HepG2 (cell line): ENCODE data around the gene NXT1. TPM values are rescaled to one million over a fixed set of nuclear protein-coding genes. Genes with fewer than 3 reads are reported as not detected.
A peak's percentile ranks its signal among the peaks of the same experiment; 100 is the strongest.

Experiments
- ATF4 ChIP-seq, 2 experiments: fragments of 450-650 bp in 1 of 2; sonication (generic) in 1 of 2; formaldehyde crosslinking; IDR thresholded peaks; 2 replicates each; pipeline versions ENCODE4 v1.5.0 to v1.8.0; 2020 to 2022; ENCODE audit warnings: mild to moderate bottlenecking in 1 of 2, missing genetic modification reagents in 1 of 2
- DMAP1 ChIP-seq: IDR thresholded peaks from 2 replicates; pipeline ENCODE4 v1.6.1; 2016
- FOXM1 ChIP-seq: sonication (generic); formaldehyde crosslinking; IDR thresholded peaks from 2 replicates; pipeline ENCODE4 v1.5.0; 2020; ENCODE audit warnings: missing genetic modification reagents
- GPN1 ChIP-seq: sonication (generic); formaldehyde crosslinking; IDR thresholded peaks from 2 replicates; pipeline ENCODE4 v1.5.1; 2020; ENCODE audit warnings: missing genetic modification reagents, borderline replicate concordance
- IRF1 ChIP-seq: sonication (generic); formaldehyde crosslinking; IDR thresholded peaks from 2 replicates; pipeline ENCODE4 v1.4.0; 2020; ENCODE audit warnings: low read depth, mild to moderate bottlenecking, missing genetic modification reagents
- KDM2A ChIP-seq: sonication (generic); formaldehyde crosslinking; IDR thresholded peaks from 2 replicates; pipeline ENCODE4 v1.4.0; 2020; ENCODE audit warnings: low read depth, missing genetic modification reagents, borderline replicate concordance
- KDM4B ChIP-seq: sonication (generic); formaldehyde crosslinking; IDR thresholded peaks from 2 replicates; pipeline ENCODE4 v1.4.0; 2020; ENCODE audit warnings: missing genetic modification reagents
- MAFF ChIP-seq: IDR thresholded peaks from 2 replicates; pipeline ENCODE4 v1.6.1; 2011; ENCODE audit warnings: low read depth, low read length, improper control_type of control experiment
- MAX ChIP-seq: IDR thresholded peaks from 2 replicates; pipeline ENCODE4 v1.6.1; 2012; ENCODE audit warnings: inconsistent platforms
- MBD4 ChIP-seq: IDR thresholded peaks from 2 replicates; pipeline ENCODE4 v1.6.1; 2012; ENCODE audit warnings: low read length, inconsistent platforms, borderline replicate concordance
- NCOR1 ChIP-seq: fragments of 200-600 bp; sonication (generic); IDR thresholded peaks from 2 replicates; pipeline ENCODE4 v1.7.0; 2017; ENCODE audit warnings: antibody characterized with exemption, low read length, borderline replicate concordance
- ONECUT2 ChIP-seq: sonication (generic); formaldehyde crosslinking; IDR thresholded peaks from 2 replicates; pipeline ENCODE4 v1.4.0; 2020; ENCODE audit warnings: missing genetic modification reagents
- RAD51 ChIP-seq: fragments of 450-650 bp; IDR thresholded peaks from 2 replicates; pipeline ENCODE4 v1.6.1; 2016; ENCODE audit warnings: borderline replicate concordance
- RFXAP ChIP-seq: sonication (generic); formaldehyde crosslinking; IDR thresholded peaks from 2 replicates; pipeline ENCODE4 v1.4.0; 2020; ENCODE audit warnings: missing genetic modification reagents, borderline replicate concordance
- SMARCC2 ChIP-seq: fragments of 450-650 bp; IDR thresholded peaks from 2 replicates; pipeline ENCODE4 v1.6.1; 2017; ENCODE audit warnings: antibody characterized with exemption, mild to moderate bottlenecking
- SP1 ChIP-seq, 2 experiments: fragments of 450-650 bp in 1 of 2; sonication (generic) in 1 of 2; formaldehyde crosslinking in 1 of 2; IDR thresholded peaks; 2 replicates each; pipeline versions ENCODE4 v1.4.0 to v1.6.1; 2016 to 2020; ENCODE audit warnings: missing genetic modification reagents in 1 of 2
- ZNF33A ChIP-seq: sonication (generic); formaldehyde crosslinking; IDR thresholded peaks from 2 replicates; pipeline ENCODE4 v1.5.1; 2020; ENCODE audit warnings: missing genetic modification reagents, mild to moderate bottlenecking, moderate library complexity, borderline replicate concordance
- ZNF354B ChIP-seq: sonication (generic); formaldehyde crosslinking; IDR thresholded peaks from 2 replicates; pipeline ENCODE4 v1.8.0; 2022; ENCODE audit warnings: mild to moderate bottlenecking, missing genetic modification reagents
- ZNF362 ChIP-seq: sonication (generic); formaldehyde crosslinking; IDR thresholded peaks from 2 replicates; pipeline ENCODE4 v1.4.0; 2020; ENCODE audit warnings: missing genetic modification reagents, mild to moderate bottlenecking, borderline replicate concordance
- ZNF552 ChIP-seq: sonication (generic); formaldehyde crosslinking; IDR thresholded peaks from 2 replicates; pipeline ENCODE4 v1.9.0; 2022; ENCODE audit warnings: missing genetic modification reagents, mild to moderate bottlenecking, borderline replicate concordance
- ZNF580 ChIP-seq: IDR thresholded peaks from 2 replicates; pipeline ENCODE4 v1.6.1; 2016; ENCODE audit warnings: low read depth, borderline replicate concordance
- ZNF605 ChIP-seq: sonication (generic); formaldehyde crosslinking; IDR thresholded peaks from 2 replicates; pipeline ENCODE4 v1.8.0; 2022; ENCODE audit warnings: mild to moderate bottlenecking, missing genetic modification reagents
- ZNF660 ChIP-seq: sonication (generic); formaldehyde crosslinking; IDR thresholded peaks from 2 replicates; pipeline ENCODE4 v1.5.1; 2020; ENCODE audit warnings: mild to moderate bottlenecking, low read depth, missing genetic modification reagents, borderline replicate concordance
- polyA plus RNA-seq, 8 experiments: library from polyadenylated mRNA; depleted of rRNA in 3 of 8; stranded (reverse) in 7 of 8; unstranded in 1 of 8; fragments of >200 nt; fragmentation: Illumina TruSeq in 4 of 8; extraction: Trizol in 4 of 8; gene quantifications; 2 replicates each; pipeline versions ENCODE4 v1.2.1 to v1.2.3, GENCODE V29; 2011 to 2016; ENCODE audit warnings: low read depth in 4 of 8, missing spikeins in 1 of 8, mixed read lengths in 1 of 8; ENCODE audit not compliant: insufficient read depth in 1 of 8
- total RNA-seq, 5 experiments: library from RNA; depleted of rRNA; stranded (reverse); fragments of >200 nt; fragmentation: Illumina TruSeq; extraction: Trizol; gene quantifications; 2 replicates each; pipeline ENCODE4 v1.2.3, GENCODE V29; 2016; ENCODE audit warnings: low read depth in 1 of 5
- TF ChIP-seq, protein P1 (sequence below): sonication (generic); formaldehyde crosslinking; IDR thresholded peaks from 2 replicates; pipeline ENCODE4 v1.4.0; 2020; ENCODE audit warnings: missing genetic modification reagents, borderline replicate concordance

NXT1 gene
- total and polyA plus RNA-seq, 2 of the 13 experiments (the other 11 are each of a cell fraction or from before 2014, with no cell fraction given): 35.6 to 65.9 TPM

- TF ChIP-seq RFXAP (peak; percentile 96), MAFF (peak; percentile 19; the same call in 1 of the 2 replicates), KDM4B (peak; percentile 94; the same call in 1 of the 2 replicates), KDM2A (CRISPR knock-in tag) (peak; percentile 96), RAD51 (peak; percentile 95), ZNF552 (peak; percentile 98), ZNF33A (CRISPR knock-in tag) (no peak), ZNF605 (peak; percentile 98), GPN1 (peak; percentile 94; the same call in 1 of the 2 replicates), SP1 (IDR thresholded peaks at IDR 0.05) (no peak; the same call in 1 of the 2 replicates), SP1 (CRISPR knock-in tag; IDR thresholded peaks at IDR 0.05) (peak; percentile 98), MAX (peak; percentile 97), ZNF354B (CRISPR knock-in tag) (no peak), ZNF362 (CRISPR knock-in tag) (peak; percentile 73; the same call in 1 of the 2 replicates), FOXM1 (peak; percentile 91), DMAP1 (CRISPR knock-in tag) (peak; percentile 99), ZNF660 (0 out of 2 replicates have a peak, but pooled peaks have one; percentile 36), NCOR1 (peak; percentile 49; the same call in 1 of the 2 replicates), ZNF580 (peak; percentile 99), IRF1 (CRISPR knock-in tag) (peak; percentile 73), ATF4 (CRISPR knock-in tag; IDR thresholded peaks at IDR 0.05) (peak; percentile 96 to 100), ONECUT2 (CRISPR knock-in tag) (0 out of 2 replicates have a peak, but pooled peaks have one; percentile 46), MBD4 (no peak), SMARCC2 (no peak)
- TF ChIP-seq, protein P1, sequence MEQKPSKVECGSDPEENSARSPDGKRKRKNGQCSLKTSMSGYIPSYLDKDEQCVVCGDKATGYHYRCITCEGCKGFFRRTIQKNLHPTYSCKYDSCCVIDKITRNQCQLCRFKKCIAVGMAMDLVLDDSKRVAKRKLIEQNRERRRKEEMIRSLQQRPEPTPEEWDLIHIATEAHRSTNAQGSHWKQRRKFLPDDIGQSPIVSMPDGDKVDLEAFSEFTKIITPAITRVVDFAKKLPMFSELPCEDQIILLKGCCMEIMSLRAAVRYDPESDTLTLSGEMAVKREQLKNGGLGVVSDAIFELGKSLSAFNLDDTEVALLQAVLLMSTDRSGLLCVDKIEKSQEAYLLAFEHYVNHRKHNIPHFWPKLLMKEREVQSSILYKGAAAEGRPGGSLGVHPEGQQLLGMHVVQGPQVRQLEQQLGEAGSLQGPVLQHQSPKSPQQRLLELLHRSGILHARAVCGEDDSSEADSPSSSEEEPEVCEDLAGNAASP (CRISPR knock-in tag): peak; percentile 89
These were observed 11.1 kb downstream of the NXT1 start, which contains the start of gene GZF1 (continued) for GRCh38 chr20:23361476-23362391.
